ENCODE measurements around the gene ISG20L2.

Gene ISG20L2

GRCh38 chr1:156725683-156726280 is 2.8 kb downstream of the ISG20L2 start:
- H3K4me3 ChIP-seq (replicated peaks in 1 of 2; ENCODE audit: low read depth in 2 of 2, low read length in 2 of 2): peak overlapping the region; percentile 24 to 99
- peak; percentile 93 for TF ChIP-seq CTCF (IDR thresholded peaks at IDR 0.05; ENCODE audit: low read depth, low read length)
- DNase-seq (ENCODE audit: low read depth in 2 of 2): peak; percentile 94 to 95

DNA sequence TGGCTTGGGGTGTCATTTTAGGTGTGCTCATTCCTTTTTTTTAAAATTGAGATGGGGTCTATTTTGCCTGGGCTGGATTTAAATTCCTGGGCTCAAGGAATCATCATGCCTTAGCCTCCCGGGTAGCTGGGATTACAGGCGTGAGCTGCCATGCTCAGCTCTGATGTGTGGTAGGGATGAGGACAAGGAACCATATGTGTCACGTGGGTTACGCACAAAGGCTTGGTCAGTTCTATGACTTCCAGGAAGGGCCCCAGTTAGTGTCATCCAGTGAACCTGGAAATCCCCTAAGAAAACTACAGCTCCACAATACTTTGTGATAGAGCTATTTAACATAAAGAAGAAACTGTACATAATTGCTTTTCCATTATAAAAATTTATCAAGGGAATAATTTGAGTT is 7.0 kb downstream of the ISG20L2 start:
- no peak for DNase-seq (ENCODE audit: low read depth in 2 of 2)
- TF ChIP-seq CTCF (IDR thresholded peaks at IDR 0.05; ENCODE audit: low read depth, low read length): no peak
- no peak overlapping the region for H3K4me3 ChIP-seq (replicated peaks in 1 of 2; ENCODE audit: low read depth in 2 of 2, low read length in 2 of 2)

- DNase-seq (ENCODE audit: low read depth in 2 of 2): peak in 1 of 2 donors; percentile 42
- TF ChIP-seq CTCF (IDR thresholded peaks at IDR 0.05; ENCODE audit: low read depth, low read length): no peak
- H3K4me3 ChIP-seq (replicated peaks in 1 of 2; ENCODE audit: low read depth in 2 of 2, low read length in 2 of 2): no peak overlapping the region
These were observed 7.4 kb downstream of the ISG20L2 start for GRCh38 chr1:156721131-156721530.

DNA sequence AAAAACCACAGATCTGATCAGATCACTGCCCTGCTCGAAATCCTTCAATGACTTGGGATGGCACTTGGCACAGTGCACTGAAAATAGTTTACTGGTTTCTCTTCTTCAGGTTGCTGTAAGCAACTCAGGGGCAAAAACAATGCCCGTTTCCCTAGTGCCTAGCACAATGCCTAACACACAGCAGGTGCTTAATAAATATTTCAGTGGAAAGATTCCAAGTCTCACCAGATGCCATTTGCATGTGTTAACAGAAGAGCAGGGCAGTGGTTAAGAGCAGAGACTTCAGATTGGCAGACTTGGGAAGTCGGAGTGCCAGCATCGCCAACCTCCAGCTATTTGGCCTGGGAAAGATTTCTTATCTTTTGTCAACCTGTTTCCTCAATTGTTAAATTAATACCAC is 11.2 kb downstream of the ISG20L2 start:
- no peak for DNase-seq (ENCODE audit: low read depth in 2 of 2)
- TF ChIP-seq CTCF (IDR thresholded peaks at IDR 0.05; ENCODE audit: low read depth, low read length): no peak
- H3K4me3 ChIP-seq (replicated peaks in 1 of 2; ENCODE audit: low read depth in 2 of 2, low read length in 2 of 2): no peak overlapping the region

DNA sequence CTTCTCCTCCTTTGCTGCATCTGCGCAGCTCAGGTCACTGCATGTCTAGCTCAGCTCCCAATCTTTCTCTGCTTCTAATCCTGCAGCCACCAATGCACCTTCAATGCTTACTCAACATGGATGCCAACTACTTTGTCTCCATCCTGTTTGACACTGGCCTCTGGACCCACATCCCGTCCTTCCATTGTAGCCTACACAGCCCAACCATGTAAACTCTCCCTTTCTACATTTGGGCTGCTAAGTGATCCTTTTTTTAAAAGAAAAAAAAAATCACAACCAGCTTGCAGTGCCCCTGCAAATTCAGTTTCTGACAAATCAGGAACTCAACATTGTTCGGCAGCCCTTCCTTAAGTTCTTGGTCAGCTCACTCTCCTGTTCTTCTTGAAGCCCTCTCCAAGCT is 13.7 kb downstream of the ISG20L2 start:
- no peak overlapping the region for H3K4me3 ChIP-seq (replicated peaks in 1 of 2; ENCODE audit: low read depth in 2 of 2, low read length in 2 of 2)
- no peak for DNase-seq (ENCODE audit: low read depth in 2 of 2)
- no peak for TF ChIP-seq CTCF (IDR thresholded peaks at IDR 0.05; ENCODE audit: low read depth, low read length)

- no peak for DNase-seq (ENCODE audit: low read depth in 2 of 2)
- H3K4me3 ChIP-seq (replicated peaks in 1 of 2; ENCODE audit: low read depth in 2 of 2, low read length in 2 of 2): no peak overlapping the region
- no peak for TF ChIP-seq CTCF (IDR thresholded peaks at IDR 0.05; ENCODE audit: low read depth, low read length)
These were observed 15.9 kb downstream of the ISG20L2 start for GRCh38 chr1:156712626-156713025.

All from cardiac fibroblast (primary cell).